Stimulated activated CD4-positive, alpha-beta T cell treated with anti-CD3 and anti-CD28 coated beads, Interleukin-15, amount 100 ng/mL, for 24 hours (primary cell): ENCODE measurements around the gene ARHGAP45.
A peak's percentile ranks its signal among the peaks of the same experiment; 100 is the strongest.
"Not testable (repeated sequence)": the region's sequence is repeated elsewhere in the genome, so short reads cannot be mapped to it uniquely, and the experiment has no call there.

Experiments used
- DNase-seq: peaks from one replicate; pipeline ENCODE4 v3.0.0-alpha.2; 2020

Gene ARHGAP45

DNA sequence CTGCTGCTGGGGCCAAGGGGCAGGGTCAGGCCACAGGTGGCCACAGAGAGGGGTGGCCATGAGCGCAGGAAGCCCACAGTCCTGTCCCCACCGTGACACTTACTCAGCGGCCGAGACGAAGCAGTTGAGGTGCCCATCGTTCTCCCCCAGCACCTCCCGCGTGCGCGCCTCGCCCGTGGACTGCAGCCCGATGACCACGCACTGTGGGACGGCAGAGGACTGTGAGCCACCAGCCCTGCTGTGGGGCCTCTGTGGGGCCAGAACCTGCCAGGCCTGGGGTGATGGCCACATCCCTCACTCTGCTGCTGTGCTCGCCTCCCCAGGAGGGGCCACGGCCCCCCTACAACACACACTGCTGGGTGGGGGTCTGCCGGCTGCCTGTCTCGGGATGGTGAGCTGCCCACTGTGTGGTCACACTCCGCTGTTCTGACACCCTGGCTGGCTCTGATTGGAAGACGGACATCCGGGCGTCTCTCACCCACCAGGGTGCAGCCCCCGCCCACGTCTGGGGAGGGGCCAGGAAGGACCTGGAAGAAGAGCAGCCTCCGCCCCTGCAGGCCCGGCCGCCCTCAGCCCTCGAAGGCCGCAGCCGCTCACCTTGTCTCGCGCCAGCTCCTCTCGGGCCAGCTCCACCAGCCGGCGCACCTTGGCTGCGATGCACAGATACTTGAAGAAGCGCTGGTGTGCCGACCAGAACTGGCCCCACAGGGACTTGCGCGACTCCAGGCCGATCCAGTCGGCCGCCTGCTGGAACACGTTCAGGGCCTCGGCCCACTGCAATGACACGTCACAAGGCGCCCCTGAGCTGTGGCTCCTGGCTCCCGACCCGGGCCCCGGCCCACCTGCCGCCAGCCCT lies 50.0 kb downstream of the ARHGAP45 start:
- no peak for DNase-seq

DNA sequence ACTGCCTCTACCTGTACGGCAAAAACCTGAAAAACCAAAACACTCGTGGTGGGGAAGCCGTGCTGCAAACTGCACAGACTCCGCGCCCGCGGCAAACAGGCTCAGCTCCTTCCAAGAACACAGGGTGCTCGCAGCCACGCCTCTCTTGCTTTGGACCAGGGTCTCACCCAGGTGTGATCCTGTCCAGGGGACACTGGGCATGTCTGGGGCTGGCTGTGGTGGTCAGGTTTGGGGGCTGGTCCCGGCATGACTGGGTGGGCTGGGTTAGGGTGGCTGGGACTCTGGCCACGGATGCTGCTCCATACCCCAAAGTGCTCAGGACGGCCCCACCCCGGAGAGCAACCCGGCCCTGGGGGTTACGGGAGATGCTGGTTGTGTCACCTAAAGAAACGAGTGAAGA lies 50.7 kb downstream of the ARHGAP45 start:
- no peak for DNase-seq

DNA sequence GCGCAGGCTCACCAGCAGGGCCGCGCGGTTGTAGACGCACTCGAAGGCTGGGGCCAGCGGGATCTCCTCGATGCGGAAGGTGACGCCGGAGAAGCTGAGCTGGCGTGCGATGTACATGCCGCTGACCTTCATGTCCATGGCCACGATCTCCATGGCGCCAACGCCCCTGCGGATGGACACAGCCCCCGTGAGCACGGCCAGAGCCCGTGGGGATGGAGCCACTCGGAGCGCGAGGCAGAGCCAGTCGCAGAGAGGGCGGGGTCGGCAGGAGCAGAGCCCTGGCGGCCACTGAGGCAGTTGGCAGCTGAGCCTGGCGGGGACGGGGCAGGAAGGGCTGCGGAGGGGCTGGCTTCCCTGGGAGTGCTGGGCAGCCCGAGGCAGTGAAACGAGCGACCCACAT lies 52.0 kb downstream of the ARHGAP45 start:
- DNase-seq, result no peak

DNA sequence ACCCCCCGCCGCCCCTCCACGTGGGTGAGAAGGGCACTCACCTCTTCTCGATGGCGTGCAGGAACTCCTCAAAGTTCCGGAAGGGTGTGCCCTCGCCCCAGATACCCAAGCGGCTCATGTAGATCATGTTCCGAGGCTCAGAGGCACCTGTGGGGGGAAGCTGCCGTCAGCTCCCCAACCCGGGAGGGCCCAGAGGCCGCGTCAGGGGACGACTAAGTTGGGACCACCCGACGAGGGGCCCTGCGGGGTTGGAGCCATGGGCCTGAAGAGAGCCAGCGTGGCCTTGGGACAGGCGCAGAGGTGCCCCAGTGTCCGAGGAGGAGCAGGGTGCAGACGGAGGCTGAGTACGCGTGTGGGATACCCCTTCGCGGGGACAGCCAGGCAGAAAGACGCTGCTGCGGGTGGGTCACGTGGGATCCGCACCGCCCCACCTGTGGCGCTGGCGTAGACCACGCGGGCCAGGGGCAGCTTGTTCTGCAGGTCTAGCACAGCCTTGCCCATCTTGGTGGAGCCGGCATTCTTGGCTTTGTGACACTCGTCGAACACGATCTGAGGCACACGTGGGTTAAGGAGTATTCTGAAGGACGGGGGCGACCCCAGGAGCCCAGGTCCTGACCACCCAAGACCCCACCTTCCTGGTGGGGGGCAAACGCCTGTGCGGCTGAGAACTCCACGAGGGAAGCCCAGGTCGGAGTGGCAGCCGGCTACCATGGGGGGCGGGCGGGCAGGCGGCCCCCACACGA lies 52.7 kb downstream of the ARHGAP45 start:
- DNase-seq, result no peak

DNA sequence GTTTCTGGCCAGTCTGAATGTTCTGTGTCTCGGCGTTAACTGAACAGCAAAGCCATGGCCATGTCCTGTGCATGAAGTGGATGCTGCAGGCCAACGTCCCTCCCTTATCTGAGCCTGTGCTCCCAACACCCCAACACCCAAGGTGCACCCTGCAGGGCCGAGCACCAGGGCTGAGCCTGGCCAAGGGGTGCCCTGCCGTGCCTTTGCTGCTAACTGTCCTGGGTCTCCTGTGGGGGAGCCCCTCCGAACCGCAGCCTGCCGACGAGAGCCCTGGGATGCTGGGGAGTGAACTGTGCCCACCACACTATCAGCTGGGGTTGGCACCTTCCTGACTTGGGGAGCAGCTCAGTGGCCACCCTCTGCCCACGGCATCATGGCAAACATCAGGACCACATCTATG lies 54.4 kb downstream of the ARHGAP45 start:
- DNase-seq, result no peak

DNA sequence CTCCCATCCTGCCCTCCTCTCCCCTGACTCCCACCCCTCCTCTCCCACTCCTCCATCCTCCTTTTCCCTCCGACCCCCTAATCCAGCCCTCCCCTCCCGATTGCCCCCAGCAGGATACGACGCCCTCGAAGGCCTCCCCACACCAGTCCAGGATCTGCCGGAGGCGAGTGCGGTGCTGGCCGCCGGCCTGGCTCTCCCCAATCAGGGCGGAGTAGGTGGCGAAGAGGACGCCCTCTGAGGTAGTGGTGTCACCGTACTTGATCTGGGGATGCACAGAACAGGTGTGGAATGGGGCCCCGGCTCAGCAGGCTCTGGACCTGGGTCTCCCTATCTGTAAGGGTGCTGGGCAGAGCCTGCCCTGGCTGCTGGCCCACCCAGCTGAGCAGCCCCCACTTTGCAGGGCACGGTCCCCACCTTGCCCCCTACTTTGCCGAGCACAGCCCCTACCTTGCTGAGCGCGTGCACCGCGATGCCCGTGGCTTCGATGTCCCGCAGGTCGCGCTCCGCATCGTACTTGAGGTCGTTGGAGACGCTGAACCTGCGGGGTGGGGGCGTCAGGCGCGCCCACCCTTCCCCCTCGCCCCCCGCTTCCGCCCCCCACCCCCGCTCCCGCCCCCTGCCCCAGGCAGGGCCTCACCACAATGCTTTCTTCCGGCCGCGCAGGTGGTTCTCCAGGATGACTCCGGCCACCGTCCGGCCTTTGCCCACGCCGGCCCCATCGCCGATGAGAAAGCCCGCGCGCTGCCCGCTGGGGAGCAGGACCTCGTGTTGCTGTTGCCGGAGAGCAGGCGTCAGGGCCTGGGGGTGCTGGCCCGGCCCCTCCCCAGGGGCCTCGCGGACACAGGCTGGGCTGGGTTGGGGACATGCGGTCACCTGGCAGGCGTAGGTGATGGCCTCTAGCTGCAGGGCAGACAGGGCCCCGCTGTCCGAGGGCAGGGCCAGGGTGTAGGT lies 55.3 kb downstream of the ARHGAP45 start:
- no peak for DNase-seq

DNA sequence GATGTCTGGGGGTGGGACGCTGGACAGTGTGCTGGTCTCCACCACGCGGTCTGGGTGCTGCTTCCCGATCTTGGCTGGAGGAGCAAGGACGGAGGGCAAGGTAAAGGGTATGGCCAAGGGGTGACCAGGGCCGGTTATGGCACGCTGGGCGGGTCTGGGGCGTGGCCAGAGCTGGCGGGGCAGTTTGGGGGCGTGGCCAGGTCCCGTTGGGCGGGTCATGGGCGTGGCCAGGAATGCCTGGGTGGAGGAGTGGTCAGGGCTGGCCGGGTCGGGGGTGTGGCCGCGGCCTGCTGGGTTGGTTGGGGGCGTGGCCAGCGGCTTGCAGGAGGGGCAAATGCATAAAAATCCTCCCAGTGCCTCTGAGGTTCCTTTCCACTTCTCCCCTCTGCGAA lies 56.0 kb downstream of the ARHGAP45 start:
- peak; percentile 80 for DNase-seq

DNA sequence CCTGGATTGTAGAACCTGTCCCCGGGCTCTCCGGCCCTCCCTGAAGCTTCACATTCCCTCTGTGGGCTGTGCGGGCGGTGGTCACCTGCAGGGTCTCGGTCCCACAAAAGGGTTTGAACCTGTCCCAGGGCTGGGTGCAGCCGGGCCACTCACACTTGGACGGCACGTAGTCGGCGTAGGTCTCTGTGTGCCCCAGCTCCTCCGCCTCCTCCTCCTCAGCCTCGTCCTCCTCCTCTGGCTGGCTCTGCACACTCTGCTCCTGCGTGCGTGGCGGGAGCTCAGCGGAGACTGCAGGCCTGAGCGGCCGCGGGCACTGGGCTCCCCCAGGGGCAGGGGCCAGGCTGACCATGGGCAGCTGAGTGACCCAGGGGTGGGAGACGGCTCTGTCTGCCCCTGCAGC lies 56.4 kb downstream of the ARHGAP45 start:
- DNase-seq, result no peak

DNA sequence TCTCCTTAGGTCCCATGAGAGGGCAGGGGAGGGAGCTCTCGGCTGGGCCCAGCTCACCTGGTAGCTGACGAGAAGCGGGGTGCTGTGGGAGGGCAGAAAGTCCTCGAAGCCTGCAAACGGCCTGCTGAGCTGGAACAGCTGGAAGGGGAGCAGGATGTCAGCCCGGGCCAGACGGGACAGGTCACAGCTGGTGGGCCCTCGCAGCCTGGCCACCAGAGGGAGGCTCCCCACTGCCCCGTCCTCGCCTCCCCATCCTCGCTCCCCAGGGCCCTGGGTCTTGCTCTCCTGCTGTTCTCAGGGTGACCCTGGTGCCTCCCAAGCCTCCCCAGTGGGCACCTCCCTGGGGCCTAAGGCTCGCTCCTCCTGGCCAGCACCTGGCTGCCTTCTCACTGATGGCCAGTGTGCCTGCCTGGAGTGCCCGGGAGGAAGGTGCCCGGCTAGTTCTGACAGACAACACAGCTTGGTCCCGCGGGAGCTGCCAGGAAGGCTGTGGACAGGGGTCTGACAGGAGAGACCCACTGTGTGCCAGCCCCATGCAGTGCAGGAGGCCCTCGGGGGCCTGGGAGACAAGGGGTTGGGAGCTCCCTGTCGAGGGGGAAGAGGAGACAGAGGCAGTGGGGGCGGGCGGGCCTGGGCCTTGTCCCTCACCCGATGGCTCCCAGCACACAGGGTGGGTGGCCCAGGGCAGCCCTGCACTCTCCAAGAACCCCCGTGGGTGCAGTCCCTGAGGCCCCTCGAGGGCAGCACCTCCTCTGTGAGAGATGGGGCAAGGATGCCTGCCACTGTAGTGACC lies 57.1 kb downstream of the ARHGAP45 start:
- no peak for DNase-seq

DNA sequence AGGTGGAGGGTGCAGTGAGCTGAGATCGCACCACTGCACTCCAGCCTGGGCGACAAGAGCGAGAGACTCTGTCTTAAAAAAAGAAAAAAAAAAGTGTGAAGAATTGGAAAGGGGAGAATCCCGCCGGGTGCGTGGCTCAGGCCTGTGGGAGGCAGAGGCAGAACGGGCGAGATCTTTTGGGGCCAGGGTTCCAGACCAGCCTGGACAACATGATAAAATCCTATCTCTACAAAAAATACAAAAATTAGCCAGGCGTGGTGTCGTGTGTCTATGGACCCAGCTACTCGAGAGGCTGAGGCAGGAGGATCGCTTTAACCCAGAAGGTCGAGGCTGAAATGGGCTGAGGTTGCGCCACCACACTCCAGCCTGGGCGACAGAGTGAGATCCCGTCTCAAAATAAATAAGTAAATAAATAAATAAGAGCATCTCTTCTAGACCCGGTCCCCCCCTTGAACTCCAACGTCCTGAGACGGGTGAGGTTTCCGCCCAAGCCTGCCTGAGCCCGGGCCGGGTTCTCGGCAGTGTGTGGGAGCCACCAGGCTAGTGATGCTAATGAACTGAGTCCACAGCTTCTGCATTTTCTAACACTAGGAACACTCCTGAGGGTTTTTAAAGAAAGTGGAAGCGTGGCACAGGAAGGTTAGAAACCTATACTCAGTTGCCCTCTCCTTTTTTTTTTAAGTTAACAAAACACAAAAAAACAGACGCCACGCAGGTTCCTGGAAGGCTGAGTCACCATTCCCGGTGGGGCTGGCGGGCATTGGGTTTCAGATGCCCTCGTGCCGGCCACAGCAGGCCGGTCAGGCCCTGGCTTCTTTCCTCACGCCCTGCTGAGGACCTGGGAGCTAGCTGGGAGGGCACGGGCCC lies 58.9 kb downstream of the ARHGAP45 start:
- no peak for DNase-seq

DNA sequence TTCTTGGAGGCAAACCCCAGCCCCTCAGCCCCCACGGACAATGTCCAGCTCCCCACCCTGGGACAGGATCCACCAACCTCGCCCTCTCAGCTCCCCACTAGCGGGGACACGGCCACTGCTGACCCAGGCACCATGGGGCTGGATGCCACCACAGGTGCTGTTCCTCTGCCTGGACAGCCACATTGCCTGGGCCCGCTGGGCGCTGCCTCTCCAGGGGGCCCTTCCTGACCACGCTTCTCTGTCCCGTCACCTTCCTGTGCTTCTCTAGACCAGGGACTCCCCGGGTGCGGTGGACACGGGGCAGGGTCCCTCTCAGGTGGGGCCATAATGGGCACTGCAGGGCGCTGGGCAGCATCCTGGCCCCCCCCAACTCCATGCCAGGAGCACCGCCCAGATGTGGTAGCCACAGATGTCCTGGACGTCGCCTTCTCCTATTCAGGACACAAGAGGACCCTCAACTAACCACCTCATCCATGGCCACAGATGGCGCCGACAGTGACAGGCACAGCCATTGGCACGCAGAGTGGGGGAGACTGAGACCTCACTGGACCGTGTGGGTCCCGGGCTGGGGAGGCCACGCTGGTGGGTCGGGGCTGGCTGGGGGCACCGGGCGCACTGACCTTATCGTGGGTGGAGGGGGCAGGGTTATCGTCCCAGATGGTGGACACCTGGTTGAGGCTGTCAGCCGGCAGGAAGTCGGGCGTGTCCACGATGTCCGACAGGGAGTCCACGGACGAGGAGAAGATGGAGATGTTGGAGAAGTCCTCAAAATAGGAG lies 60.2 kb downstream of the ARHGAP45 start:
- no peak for DNase-seq

DNA sequence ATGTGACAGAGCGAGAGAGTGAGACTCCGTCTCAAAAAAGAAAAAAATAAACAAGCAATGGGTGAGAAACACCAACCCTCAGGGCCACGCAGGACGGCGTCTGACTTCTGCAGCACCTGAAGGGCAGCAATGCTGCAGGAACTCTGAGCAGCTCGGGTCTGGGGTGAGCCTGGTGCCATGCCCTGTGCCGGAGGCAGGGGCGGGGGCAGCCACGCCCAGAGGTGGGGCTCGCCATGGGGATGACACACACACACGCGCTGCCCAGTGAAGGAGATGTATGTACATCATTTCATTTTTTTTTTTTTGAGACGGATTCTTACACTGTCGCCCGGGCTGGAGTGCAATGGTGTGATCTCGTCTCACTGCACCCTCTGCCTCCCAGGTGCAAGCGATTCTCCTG lies 61.1 kb downstream of the ARHGAP45 start:
- DNase-seq, result no peak

DNA sequence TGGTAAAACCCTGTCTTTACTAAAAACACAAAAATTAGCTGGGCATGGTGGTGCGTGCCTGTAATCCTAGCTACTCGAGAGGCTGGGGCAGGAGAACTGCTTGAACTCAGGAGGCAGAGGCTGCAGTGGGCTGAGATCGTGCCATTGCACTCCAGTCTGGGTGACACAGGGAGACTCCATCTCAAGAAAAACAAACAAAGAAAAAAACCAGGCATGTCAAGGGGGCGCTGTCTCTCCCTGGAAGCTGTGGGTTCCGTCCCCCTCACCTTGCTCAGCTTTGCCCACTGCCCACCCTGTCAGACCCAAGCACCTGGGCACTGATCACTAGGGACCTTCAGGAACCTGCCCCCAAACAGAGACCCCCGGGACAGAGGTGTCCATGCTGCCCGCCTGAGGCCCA lies 62.1 kb downstream of the ARHGAP45 start:
- not testable (repeated sequence) for DNase-seq

DNA sequence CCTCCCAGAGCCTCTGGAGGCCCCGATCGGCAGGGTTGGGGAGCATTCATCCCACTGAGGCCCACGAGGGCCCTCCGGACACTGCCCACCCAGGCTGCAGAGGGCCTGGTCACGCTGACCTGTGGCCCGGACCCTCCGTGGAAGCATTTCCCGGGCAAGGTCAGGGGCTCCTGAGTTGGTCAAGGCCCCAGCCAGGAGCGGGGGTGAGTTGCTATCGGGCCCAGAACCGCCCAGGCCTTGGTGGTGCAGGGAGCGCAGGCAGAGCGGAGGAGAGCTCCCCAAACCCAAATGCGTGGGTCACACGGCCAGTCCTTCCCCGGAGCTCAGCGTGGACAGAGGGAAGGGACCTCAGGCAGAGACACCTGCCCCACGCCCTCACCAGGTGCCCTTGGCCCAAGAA lies 62.6 kb downstream of the ARHGAP45 start:
- no peak for DNase-seq

DNA sequence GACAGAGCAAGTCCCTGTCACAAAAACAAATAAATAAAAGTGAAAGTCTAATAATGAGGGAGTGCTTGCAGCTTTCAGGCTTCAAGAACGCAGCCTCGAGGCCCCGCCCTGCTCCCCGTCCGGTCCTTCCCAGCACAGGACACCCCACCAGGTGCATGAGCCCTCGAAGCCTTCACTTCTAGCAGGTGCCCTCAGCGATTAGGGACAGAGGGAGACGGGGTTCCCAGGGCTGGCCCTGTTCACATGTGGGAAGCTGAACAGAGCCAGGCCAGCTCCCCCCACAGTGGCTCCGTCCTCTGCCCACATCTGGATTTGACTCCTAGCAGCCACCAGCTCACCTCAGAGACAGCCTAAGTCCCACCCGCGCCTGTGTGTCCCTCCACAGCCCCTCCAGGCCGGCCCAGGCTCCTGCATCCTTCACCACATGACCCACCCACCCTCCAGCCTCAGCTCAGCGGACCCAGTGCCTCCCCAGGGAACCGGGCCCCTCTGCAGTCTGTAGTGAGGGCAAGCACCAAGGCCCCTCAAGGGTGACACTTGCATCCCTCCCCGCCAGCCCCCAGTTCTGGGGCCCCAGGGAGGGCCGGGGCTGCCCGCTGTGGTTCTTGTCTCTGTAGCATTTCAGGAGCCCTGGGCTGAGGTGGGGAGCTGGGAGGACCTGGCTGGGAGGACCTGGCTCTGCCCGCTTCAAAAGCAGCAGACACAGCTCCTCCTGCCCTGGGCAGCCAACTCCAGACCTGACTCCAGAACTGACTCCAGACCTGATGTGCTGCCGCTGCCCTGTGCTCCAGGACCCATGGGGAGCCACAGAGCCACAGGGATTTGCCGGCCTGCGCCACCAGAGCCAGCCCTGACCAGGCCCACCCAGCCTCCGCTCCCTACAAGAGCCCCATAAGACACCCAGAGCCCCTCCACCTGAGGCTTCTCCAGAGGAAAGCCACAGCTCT lies 64.1 kb downstream of the ARHGAP45 start:
- DNase-seq, result peak; percentile 73

DNA sequence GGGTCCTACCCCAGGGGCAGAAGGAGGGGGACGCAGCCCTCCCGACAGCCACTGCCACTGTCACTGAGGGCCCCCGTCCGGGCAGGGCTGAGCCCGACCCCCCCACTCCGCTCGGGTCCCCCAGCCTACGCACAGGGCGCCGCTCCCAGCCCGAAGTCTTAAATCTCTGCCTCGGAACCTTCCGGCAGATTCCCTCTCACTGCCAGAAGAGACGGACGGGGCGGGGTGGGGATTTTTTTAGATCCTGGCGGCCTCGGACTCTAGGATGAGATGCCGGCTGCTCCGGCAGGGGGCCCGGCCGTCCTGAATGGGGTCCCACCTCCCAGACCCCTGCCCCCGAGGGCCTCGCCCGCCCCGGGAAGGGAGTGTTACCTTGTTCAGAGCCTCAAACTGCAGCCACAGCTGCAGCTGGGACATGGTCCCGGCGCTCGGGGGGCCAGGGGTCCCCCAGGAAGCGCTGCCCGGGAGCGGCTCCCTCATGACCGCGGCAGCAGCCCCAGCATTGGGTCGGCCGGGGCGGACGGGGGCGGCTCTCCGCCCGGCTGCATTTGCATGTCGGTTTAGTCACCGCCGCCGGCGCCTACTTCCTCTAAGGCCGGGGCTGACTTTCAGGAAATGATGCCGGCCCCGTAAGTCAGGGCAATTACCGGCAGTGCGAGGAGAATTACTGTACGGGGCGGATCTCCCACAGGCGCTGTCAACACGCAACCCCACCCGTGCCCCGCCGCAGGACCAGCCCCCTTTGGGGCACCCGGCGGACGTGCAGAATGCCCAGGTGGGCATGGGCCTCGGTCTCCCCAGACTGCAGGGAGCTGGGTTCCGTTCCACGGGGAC lies 65.0 kb downstream of the ARHGAP45 start:
- DNase-seq, result peak; percentile 94

DNA sequence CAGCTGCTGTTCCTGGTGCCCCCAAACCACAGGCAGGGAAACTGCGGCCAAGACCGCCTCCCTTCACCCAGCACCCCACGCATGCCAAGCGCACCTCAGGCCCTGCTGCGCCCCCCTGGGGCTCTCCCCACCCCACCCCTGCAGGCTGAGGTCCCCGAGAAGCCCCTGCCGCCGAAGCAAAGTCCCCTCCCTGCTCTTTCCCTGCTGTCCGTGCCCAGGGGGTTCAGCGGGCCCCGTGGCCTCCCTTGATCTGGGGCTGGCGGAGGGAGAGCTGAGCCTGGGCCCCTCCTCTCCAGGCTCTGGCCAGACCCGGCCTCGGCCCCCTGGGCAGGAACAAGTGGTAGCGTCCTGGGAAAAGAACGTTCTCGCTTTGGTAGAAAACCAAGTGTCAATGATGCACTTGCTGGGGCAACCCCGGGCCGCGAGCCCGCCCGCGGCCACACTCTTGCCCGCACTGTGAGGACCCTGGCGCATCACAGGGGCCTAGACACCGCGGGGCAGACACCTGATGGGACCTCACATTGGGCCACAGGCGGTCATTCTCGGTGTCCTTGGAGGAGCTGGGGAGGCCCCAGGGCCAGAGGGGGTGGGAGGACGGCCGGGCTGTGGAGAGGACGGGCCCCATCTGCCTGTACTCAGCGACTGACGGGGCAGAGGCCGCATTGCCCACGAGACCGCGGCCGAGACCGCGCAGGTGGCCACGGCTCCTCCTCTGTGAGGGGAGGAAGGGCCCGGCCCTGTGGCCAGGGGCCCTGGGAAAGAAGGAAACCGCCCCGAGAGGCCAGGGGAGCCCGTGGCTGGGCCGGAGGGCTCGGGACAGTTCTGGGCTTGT lies 65.8 kb downstream of the ARHGAP45 start:
- DNase-seq, result no peak
